Cardiac muscle cell (in vitro differentiated cells and primary cell): ENCODE results near the gene IGSF21. TPM values are rescaled to one million over a fixed set of nuclear protein-coding genes. Genes with fewer than 3 reads are reported as not detected.

ENCODE experiments used
- DNase-seq, 2 donors: peaks; one replicate each; pipeline versions ENCODE4 v3.0.0 to v3.0.0-alpha.2; 2010 to 2017; ENCODE audit warnings: low read depth in 1 of 2, low spot score in 1 of 2
- H3K27ac ChIP-seq: fragments of 200-600 bp; sonication (generic); 2 replicates; pipeline ENCODE4 v1.5.1; 2016
- H3K27me3 ChIP-seq: fragments of 200-600 bp; sonication (generic); 2 replicates; pipeline ENCODE4 v1.6.0; 2016; ENCODE audit warnings: control low read depth
- H3K36me3 ChIP-seq: fragments of 200-600 bp; sonication (generic); 2 replicates; pipeline ENCODE4 v1.5.1; 2016; ENCODE audit warnings: control low read depth
- H3K4me1 ChIP-seq: fragments of 200-600 bp; sonication (generic); 2 replicates; pipeline ENCODE4 v1.8.1; 2017; ENCODE audit warnings: low read depth, mild to moderate bottlenecking, mixed run types
- H3K4me3 ChIP-seq: fragments of 200-600 bp; sonication (generic); 2 replicates; pipeline ENCODE4 v1.5.1; 2016; ENCODE audit warnings: mild to moderate bottlenecking
- H3K9me3 ChIP-seq: fragments of 200-600 bp; sonication (generic); 2 replicates; pipeline ENCODE4 v1.5.1; 2017; ENCODE audit warnings: low read depth, mild to moderate bottlenecking, control low read depth
- polyA plus RNA-seq: library from polyadenylated mRNA; unstranded; fragments of >200 nt; fragmentation: Nextera tagmentation; extraction: Ambion mirVana; gene quantifications from 2 replicates; pipeline ENCODE4 v1.2.1, GENCODE V29; 2016
- total RNA-seq: library from RNA; depleted of rRNA; stranded (reverse); fragments of >200 nt; gene quantifications from 2 replicates; pipeline ENCODE4 v1.2.3, GENCODE V29; 2016
- TF ChIP-seq, protein P1 (sequence below): IDR thresholded peaks from 2 replicates; pipeline ENCODE4 v1.5.1; 2012; ENCODE audit warnings: low read depth, mild to moderate bottlenecking, low read length

IGSF21 gene
- total and polyA plus RNA-seq, 2 experiments from 2014 or later, result 0.06 TPM; not detected in 1

DNA sequence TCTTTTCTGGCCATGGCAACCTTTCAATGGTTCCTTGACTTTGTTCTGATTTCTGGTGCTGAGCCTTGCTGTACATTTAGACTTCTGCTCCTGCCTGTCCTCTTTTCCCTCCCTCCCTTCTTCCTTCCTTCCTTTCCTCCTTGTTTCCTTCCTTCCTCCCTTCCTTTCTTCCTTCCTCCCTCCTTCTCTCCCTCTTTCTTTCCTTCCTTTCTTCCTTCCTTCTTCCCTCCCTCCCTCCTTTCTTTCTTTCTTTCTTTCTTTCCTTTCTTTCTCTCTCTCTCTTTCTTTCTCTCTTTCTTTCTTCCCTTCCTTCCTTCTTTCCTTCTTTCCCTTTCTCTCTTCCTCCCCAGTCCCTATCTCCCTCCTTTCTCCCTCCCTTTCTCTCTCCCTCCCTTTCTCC, 10.4 kb upstream of the IGSF21 start:
- H3K9me3 ChIP-seq, result no peaks in the 10 kb centered on the region
- no peak overlapping the region for H3K4me3 ChIP-seq
- H3K27ac ChIP-seq, result no peak overlapping the region
- TF ChIP-seq, protein P1, sequence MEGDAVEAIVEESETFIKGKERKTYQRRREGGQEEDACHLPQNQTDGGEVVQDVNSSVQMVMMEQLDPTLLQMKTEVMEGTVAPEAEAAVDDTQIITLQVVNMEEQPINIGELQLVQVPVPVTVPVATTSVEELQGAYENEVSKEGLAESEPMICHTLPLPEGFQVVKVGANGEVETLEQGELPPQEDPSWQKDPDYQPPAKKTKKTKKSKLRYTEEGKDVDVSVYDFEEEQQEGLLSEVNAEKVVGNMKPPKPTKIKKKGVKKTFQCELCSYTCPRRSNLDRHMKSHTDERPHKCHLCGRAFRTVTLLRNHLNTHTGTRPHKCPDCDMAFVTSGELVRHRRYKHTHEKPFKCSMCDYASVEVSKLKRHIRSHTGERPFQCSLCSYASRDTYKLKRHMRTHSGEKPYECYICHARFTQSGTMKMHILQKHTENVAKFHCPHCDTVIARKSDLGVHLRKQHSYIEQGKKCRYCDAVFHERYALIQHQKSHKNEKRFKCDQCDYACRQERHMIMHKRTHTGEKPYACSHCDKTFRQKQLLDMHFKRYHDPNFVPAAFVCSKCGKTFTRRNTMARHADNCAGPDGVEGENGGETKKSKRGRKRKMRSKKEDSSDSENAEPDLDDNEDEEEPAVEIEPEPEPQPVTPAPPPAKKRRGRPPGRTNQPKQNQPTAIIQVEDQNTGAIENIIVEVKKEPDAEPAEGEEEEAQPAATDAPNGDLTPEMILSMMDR, result no peak
- no peaks in the 10 kb centered on the region for H3K36me3 ChIP-seq
- DNase-seq, result no peak
- no peaks in the 10 kb centered on the region for H3K4me1 ChIP-seq
- H3K27me3 ChIP-seq, result peaks cover 34% of the 10 kb centered on the region

DNA sequence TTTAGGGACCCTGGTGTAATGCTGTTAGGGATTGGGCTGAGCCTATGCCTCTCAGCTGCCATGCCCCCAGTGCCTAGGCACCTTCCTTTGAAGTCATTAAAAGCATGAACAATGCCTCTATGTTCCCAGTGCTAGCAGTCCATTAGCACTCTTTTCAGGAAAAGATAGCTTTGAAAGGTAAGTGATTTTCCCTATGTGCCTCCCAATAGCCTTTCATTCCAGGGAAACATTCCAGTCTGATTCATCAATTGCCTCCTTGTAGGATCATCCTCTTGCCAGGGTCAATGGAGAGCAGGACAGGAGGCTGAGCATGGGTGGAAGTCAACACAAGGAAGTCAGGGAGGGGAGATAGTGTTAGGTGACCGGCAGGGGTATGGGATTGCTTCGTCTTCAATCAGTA, 8.6 kb upstream of the IGSF21 start:
- H3K36me3 ChIP-seq, result no peaks in the 10 kb centered on the region
- H3K4me1 ChIP-seq, result no peaks in the 10 kb centered on the region
- H3K4me3 ChIP-seq, result no peak overlapping the region
- TF ChIP-seq, protein P1, result no peak
- no peaks in the 10 kb centered on the region for H3K9me3 ChIP-seq
- peaks cover 50% of the 10 kb centered on the region for H3K27me3 ChIP-seq
- no peak for DNase-seq
- no peak overlapping the region for H3K27ac ChIP-seq

DNA sequence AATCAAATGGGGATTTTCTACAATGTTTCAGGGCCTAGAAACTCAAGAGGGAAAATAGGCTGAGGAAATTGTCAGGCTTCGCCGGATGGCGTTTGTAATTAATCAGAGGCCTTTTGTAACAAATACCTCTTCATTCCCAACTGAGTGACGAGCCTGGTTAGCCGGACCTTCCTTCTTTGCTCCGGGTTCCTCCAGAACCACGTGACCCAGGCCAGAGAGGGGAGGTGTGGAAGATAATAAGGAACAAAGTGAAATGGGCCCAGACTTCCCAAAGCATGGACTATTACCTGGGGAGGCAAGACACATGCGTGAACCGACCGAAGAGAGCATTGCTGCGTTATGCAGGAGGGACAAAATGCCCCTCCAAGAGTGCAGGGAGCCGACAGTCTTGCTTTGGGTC, 7.5 kb upstream of the IGSF21 start:
- Histone ChIP-seq H3K4me3 (no peak overlapping the region), H3K36me3 (no peaks in the 10 kb centered on the region), H3K9me3 (no peaks in the 10 kb centered on the region), H3K27me3 (peaks cover 56% of the 10 kb centered on the region), H3K27ac (no peak overlapping the region), H3K4me1 (no peaks in the 10 kb centered on the region)
- TF ChIP-seq, protein P1, result no peak
- DNase-seq, result no peak

DNA sequence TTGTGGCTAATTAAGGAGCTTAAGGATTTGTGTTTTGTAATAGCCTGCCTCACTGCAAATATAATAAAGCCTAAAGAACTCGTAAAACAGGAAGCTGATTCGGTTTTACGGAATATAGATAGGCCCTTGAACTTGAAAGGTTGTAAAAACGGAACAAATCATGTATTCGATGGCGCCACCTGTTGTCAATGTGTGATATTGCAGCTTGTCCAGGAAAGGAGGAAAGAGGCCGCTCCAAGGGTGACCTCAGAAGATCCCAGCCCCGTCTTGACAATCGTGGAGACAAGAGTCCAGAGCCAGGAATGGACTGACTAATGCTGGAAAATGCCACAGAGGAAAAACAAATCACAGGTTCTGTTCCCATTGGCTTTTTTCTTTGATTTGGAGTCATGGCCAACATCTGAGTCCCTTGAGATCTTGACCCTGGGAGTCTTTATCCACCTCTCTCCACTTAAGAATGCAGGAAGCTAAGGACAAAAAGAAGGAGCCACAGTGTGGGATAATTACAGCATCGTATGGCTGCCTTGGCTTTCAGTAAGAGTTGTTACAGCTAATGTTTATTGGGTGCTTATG, 7.0 kb upstream of the IGSF21 start:
- Histone ChIP-seq H3K9me3 (no peaks in the 10 kb centered on the region), H3K4me3 (no peak overlapping the region), H3K4me1 (no peaks in the 10 kb centered on the region), H3K27ac (no peak overlapping the region), H3K27me3 (peaks cover 61% of the 10 kb centered on the region), H3K36me3 (no peaks in the 10 kb centered on the region)
- DNase-seq, result peak; percentile 68 to 74
- TF ChIP-seq, protein P1, result peak; percentile 79

DNA sequence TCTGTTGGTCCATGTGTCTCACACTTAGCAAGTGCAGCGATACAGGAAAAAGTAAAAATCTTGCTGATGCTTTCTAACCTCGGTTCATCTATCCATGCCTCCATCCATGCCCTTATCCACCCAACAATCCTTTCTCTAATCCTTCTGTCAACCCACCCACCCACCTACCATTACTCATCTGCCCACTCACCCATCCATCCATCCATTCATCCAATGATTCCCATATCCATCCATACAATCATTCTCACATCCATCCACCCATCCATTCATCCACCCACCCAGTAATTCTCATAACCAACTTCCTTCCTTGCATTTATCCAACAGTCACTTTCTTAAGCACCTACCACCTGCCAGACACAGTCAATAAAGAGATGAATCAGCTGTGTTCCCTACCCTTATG, 6.1 kb upstream of the IGSF21 start:
- no peaks in the 10 kb centered on the region for H3K4me1 ChIP-seq
- no peak overlapping the region for H3K27ac ChIP-seq
- no peaks in the 10 kb centered on the region for H3K36me3 ChIP-seq
- TF ChIP-seq, protein P1, result no peak
- no peak for DNase-seq
- H3K9me3 ChIP-seq, result no peaks in the 10 kb centered on the region
- peaks cover 70% of the 10 kb centered on the region for H3K27me3 ChIP-seq
- no peak overlapping the region for H3K4me3 ChIP-seq
